HT-29 (cell line): ENCODE data around the gene OGFOD3. TPM values are rescaled to one million over a fixed set of nuclear protein-coding genes. Genes with fewer than 3 reads are reported as not detected.
"Not testable (repeated sequence)": the region's sequence is repeated elsewhere in the genome, so short reads cannot be mapped to it uniquely, and the experiment has no call there.

Source experiments
- DNase-seq: peaks from one replicate; pipeline ENCODE4 v3.0.0-alpha.2; 2015; ENCODE audit warnings: low spot score
- total RNA-seq: library from RNA; depleted of rRNA; stranded (reverse); fragments of >200 nt; shearing (Covaris generic); gene quantifications from 2 replicates; pipeline ENCODE4 v1.2.3, GENCODE V29; 2014; rRNA removed

OGFOD3 gene, protein sequence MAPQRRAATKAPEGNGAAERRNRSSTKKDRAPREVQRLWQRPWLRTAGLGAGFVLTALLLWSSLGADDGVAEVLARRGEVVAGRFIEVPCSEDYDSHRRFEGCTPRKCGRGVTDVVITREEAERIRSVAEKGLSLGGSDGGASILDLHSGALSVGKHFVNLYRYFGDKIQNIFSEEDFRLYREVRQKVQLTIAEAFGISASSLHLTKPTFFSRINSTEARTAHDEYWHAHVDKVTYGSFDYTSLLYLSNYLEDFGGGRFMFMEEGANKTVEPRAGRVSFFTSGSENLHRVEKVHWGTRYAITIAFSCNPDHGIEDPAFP
- 42.0 and 51.4 TPM in 2 replicates for total RNA-seq

DNA sequence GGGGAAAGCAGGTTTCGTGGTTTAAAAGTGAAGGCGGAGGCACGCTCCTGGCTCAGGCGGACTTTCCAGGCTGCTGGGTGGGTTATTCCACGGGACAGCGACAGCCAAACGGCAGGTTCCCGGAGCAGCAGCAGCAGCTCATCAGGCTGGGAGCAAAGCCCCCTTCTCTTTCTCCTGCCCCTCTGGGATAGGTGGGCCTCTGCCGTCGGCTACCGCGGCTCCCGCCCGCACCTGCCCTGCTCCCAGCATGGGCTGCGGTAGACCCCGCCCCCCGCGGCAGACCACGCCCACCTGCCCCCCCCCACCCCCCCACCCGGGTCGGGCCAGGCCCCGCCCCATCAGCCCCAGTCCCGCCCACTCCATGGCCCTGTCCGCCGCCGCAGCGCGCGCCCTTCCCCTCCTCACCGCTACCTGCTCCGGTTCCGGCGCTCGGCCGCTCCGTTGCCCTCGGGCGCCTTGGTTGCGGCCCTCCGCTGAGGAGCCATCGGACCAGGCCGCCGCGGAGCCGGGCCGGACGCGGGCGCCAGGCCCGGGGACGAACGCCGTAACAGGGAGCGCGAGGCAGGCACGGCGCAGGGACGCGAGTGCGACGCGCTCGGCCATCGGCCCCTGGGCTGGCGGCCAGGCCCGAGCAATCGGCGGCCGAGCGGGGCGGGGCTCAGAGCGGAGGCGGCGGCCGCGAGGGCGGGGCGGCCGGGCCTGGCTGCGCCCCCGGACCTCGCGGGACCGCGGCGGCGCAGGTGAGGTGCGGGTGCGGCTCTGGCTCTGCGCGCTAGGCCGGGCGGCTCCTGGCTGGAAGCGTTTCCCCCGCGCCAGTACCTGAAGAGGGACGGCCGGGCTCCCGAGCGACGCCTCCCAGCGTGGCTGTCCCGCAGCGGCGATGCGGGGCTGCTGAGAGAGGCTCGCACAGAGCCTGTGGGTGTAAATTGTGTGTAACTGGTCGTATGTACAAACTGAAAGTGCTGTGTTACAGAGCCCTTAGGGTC, at the start of gene OGFOD3, which contains the start of gene HEXD:
Gene OGFOD3, minus strand, starts transcription at position 586 of the 986 bp plus-strand sequence. Its CDS starts 101 bp downstream, at position 485.
Gene HEXD, plus strand, starts transcription at position 347 of the 986 bp plus-strand sequence. CDS start 1,453 bp downstream, outside the sequence.
- peak; percentile 88 for DNase-seq

- DNase-seq, result no peak
These were observed 46.7 kb upstream of the OGFOD3 start for GRCh38 chr17:82465023-82465603.

GRCh38 chr17:82464567-82464929, 46.2 kb upstream of the OGFOD3 start:
- no peak for DNase-seq

GRCh38 chr17:82463925-82464566, 45.7 kb upstream of the OGFOD3 start:
- DNase-seq, result no peak

DNA sequence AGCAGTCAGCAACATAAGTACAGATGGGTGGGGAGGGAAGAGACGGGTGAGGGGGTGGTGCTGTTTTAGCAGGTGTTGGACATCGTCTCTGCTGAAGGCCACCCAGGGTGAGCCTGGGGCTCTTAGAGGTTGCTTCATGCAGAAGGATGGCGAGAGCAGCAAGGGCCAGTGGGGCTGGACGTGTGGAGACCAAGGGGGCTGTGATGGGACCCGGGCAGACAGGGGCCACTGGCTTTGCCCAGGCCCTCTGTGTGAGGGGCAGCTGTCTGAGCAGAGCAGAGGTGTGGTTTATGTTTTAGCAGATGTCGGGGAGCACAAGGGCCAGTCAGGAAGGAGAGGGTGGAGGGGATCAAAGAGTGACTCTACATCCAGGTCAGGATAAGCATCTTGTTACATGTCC, 45.0 kb upstream of the OGFOD3 start:
- no peak for DNase-seq

DNA sequence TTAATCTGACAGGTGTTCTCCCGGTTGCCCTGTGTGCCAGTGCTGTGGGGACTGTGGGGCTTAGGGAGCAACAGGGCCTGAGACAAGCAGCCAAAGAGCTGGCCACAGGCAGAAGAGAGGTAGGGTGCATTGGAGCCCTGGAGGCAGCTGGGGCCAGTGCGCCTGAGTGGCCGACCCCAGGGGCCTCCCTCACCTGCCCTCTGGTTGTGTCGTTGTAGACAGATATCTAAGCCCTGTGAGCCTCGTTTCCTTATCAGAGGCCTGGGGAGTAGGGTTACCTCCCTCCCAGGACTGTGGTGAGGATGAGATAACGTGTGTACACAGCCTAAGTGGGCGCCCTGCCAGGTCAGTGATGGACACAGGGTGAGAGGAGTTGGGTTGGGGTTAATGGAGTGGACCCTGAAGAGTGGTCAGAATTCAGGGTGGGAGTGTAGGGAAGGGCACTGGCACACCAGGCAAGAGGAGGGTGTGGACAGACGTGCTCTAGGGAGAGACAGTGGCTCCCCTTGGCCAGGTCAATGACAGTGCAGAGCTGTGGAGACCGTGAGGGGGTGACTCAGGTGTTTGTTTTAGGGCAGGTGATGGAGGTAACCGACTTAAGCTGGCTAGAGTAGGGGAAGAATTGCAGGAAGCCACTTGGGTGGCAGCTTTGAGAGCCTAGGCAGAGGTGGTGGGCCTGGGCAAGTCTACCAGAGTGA, 43.6 kb upstream of the OGFOD3 start:
- no peak for DNase-seq

GRCh38 chr17:82459936-82460335, 41.5 kb upstream of the OGFOD3 start:
- DNase-seq, result not testable (repeated sequence)

GRCh38 chr17:82458885-82459424, 40.6 kb upstream of the OGFOD3 start:
- DNase-seq, result peak; percentile 29

GRCh38 chr17:82458179-82458884, 39.9 kb upstream of the OGFOD3 start, which contains the start of gene NARF:
TSS of gene NARF (plus strand) at chr17:82458741. CDS start at chr17:82458804, 63 bp downstream.
- peak; percentile 98 for DNase-seq

DNA sequence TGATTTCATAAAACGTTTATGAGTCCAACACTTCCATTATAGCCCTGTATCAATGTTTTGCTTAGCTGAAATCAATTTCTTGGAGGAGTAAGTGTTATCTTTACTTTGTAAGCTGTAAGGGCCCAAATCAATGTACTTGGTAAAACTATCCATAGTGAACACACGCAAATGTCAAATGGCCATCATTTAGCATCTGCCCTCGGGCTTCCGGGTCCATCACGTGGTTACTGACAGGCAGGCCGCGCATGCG, 39.5 kb upstream of the OGFOD3 start:
- DNase-seq, result peak; percentile 98

DNA sequence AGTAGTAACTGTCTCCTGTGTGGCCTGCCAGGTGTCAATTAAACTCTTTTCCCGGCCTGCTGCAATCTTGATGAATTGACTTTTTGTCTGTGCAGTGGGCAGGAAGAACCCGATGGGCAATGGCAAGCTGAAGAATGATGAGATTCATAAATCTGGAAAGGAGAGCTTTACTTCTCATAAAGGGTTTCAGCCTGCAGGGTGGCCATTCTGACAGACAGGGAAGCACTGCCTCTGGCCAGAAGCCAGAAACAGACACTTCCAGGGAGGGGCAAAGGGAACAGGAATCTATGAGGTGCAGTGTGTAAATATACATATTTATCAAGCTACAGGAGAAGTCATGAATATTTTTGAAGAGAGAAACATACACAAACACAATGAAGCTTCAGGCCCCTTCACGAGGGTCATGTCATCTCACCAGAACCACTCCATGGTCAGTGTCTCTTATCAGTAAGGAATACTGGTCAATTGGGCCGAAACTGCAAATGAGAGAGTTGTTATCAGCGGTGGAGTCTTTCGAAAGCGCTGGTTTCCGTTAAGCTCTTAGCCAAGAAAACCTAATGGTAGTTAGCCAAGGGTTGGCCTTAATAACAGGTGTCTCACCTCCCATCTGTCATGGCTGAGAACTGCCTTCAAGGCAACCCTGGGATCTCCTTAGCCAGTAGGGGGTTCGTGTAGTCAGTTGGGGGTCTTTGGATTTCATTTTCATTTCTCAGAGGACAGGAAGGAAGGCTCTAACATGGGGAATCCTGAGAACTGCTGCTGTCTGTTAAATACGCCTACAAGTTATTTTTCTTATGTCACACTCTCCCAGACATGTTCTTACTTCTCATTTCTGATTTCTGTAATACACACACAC, 38.9 kb upstream of the OGFOD3 start:
- peak; percentile 43 for DNase-seq

DNA sequence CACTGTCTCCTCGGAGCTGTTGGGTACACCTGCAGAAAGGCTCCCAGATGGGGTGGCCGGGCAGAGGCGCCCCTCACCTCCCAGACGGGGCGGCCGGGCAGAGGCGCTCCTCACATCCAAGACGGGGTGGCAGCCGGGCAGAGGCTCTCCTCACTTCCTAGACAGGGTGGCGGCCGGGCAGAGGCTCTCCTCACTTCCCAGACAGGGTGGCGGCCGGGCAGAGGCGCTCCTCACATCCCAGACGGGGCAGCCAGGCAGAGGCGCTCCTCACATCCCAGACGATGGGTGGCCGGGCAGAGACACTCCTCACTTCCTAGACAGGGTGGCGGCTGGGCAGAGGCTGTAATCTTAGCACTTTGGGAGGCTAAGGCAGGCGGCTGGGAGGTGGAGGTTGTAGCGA, 35.3 kb upstream of the OGFOD3 start:
- DNase-seq, result not testable (repeated sequence)

DNA sequence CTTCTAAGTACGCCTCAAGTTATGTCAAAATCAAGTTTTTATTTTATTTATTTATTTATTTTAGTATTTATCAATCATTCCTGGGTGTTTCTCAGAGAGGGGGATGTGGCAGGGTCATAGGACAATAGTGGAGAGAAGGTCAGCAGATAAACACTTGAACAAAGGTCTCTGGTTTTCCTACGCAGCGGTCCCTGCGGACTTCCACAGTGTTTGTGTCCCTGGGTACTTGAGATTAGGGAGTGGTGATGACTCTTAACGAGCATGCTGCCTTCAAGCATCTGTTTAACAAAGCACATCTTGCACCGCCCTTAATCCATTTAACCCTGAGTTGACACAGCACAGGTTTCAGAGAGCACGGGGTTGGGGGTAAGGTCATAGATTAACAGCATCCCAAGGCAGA, 34.8 kb upstream of the OGFOD3 start:
- DNase-seq, result not testable (repeated sequence)

GRCh38 chr17:82452162-82452561, 33.8 kb upstream of the OGFOD3 start:
- no peak for DNase-seq

- DNase-seq, result peak; percentile 89
These were observed 32.1 kb upstream of the OGFOD3 start, which contains the start of gene CYBC1 for GRCh38 chr17:82450357-82451106. TSS of gene CYBC1 (minus strand) at chr17:82450752. CDS start at chr17:82449254, 1,498 bp downstream.

DNA sequence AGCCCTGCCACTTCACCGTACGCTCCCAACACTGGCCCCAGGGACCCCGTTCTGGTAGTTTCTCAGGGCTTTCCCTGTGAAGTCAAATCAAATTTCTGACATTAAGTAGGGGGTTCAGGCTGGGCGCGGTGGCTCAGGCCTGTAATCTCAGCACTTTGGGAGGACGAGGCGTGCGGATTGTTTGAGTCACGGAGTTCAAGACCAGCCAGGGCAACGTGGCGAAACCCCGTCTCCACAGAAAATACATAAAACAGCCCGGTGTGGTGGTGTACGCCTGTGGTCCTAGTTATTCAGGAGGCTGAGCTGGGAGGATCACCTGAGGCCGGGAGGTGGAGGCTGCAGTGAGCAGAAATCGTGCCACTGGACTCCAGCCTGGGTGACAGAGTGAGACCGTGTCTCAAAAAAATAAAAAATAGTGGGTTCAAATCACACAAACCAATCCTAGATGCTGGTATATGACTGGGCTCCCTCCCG, 31.5 kb upstream of the OGFOD3 start:
- DNase-seq, result no peak

GRCh38 chr17:82449131-82449882, 30.9 kb upstream of the OGFOD3 start:
- DNase-seq, result no peak
